ENCODE measurements around the gene FOXO3.

DNA sequence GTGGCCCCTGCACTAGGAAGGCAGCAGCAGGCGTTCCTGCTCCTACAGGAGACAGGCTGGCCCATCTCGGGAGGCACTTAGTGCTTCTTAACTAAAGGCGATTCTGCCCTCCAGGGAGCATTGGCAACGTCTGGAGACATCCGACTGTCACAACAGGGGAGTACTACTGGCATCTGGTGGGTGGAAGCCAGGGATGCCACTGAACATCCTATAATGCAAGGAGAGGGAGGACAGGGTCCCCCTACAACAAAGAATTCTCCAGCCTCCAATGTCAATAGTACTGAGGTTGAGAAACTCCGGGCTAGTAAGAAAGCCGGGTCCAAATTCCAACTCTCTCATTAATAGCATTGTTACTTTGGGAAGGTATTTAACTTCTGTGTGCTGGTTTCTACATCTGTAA lies 168.1 kb downstream of the FOXO3 start:
- TF ChIP-seq EZH2 (IDR thresholded peaks at IDR 0.05; ENCODE audit: insufficient read depth, poor library complexity, severe bottlenecking) (no peak), EZH2phosphoT487 (IDR thresholded peaks at IDR 0.05; ENCODE audit: insufficient read depth, low read depth) (no peak)

Measured in GM23248 (cell line).